SKM-1 (cell line): ENCODE data around the gene CACNA2D1.
"Not testable (repeated sequence)": the region's sequence is repeated elsewhere in the genome, so short reads cannot be mapped to it uniquely, and the experiment has no call there.

Experiments used
- DNase-seq: peaks from one replicate; lab custom pipeline; 2025; ENCODE audit not compliant: unreplicated experiment; lab: John Stamatoyannopoulos, UW

The CACNA2D1 gene

DNA sequence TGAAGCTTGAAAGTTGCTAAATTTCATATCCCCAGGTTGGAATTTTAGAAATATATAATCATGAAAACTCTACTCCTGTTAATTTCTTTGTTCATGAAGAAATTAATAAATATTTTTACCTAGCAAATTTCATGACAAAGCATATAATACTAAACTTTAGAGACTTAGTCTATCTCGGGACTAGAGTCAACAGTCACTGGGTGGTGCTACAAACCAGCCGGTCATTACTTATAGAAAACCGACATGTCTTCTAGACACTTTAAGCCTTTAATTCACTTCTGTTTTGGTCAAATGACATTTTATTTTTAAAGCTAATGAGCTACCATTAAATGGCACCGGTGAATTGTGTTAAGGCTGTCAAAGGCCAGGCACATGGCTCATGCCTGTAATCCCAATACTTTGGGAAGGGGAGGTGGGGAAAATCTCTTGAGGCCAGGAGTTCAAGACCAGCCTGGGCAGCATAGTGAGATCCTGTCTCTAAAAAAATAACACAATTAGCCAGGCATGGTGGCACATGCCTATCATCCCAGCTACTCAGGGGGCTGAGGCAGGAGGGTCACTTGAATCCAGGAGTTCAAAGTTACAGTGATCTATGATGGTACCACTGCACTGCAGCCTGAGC lies 270.1 kb downstream of the CACNA2D1 start:
- DNase-seq: no peak

DNA sequence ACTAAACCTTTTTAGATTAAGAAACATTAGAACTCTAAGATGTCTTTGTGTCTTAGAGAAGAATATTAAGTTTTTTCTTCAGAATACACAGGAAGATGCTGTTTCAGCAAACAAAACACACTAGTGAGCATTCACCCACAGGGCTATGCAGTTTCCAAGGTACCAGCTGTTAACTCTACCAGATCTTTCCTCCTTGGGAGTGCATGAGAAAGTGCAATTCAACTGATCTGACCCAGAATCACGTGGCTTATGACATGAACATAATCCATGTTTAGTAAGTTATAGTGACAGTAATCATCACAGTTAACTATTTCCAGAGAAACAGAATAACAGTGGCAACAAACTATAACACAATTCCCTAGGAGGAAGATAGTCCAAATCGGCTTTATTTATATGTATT lies 270.7 kb downstream of the CACNA2D1 start:
- DNase-seq: no peak

DNA sequence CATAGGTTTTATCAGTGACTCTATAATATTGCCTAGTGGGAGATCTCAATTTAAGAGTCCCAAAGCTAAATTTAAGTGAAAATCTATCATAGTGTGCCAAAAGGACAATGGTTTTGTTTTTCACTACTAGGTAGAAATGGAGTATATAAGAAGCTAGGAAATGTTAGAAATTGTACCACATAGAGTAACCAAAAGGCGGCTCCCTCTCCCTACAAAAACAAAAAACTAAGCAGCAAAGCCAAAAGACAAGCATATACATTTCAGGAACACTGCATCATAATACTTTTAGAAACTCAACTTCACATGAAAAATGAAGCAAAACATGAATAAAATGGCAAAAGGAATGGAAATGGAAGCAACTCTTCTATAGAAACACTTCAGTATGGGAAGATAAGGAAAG lies 271.6 kb downstream of the CACNA2D1 start:
- DNase-seq: no peak

DNA sequence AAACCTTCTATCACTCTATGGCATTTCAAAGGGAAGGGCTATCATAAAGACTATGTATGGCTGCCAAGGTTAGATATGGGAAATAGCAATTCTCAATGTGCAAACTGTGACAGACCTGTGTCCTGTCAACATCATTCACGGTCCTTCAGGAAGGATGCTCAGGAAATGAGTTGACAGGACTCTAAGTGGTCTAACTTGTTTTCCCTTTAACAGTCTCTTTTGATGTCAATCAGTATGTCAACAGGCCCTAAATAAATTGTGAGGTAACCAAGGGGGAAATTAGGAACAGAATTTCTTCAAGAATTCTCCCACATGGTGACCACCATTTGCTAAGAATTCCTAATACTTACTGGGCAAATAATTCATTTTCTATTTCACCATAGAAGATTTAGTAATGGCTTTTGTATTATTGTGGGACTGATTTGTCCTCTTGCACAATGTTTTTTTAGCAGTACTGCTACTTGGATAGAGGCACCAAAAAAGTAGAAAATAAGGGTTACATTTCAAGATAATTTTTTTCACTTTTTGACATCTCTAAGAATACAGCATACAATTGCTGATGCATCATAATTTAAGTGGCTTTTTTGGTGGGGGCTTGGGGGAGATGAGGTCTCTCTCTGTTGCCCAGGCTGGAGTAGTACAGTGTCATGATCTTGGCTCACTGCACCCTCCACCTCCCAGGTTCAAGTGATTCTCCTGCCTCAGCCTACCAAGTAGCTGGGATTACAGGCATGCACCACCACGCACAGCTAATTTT lies 275.8 kb downstream of the CACNA2D1 start:
- DNase-seq: no peak

DNA sequence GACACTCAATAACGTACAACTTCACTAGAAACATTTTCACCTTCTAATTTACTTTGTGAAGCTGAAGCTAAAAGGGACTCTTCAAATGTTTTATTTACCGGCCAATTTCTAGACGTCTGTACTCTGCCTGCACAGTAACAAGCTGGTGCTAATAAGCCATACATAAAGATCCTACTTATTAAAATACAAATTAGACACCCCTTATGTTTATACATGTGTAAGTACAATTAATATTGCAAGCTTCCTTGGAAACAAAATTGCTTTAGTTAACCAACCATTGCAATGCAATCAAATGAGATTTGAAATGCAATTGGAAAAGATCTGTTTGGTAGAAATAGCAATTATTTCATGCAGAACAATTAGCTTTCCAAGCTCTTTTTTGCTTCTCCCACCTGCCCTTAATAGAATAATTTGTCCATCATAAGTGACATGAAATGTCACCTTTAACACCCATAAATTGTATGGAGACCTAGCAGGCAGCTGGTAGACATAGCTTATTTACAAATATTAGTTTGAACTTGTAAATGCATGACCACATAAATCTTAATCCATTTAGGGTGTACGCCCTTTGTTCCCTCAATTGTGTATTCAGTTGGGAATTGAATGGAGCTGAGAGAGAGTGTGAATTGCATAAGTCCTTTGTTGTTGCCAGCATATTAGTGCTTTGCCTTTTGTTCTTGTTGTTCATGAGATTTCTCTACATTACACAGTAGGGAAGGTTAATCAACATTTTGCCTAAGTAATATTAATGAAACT lies 277.1 kb downstream of the CACNA2D1 start:
- DNase-seq: no peak

DNA sequence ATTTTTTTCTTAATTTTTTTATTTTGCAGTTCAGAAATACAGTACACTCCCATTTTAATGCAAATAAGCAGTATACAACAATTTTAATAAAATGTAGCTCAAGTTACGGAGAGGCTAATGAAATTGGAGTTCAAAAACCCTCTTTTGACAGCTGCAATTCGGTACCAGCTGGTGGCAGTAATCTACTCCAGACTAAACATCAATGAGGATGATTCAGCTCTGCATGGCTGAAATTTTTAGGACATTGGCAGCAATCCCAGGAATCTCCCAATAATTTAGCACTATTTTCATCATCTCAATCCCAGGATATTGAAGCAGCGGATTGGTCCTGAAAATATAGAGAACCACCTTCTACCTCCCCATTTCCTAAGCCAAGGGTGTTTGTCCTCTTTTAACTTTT lies 278.8 kb downstream of the CACNA2D1 start:
- no peak for DNase-seq

DNA sequence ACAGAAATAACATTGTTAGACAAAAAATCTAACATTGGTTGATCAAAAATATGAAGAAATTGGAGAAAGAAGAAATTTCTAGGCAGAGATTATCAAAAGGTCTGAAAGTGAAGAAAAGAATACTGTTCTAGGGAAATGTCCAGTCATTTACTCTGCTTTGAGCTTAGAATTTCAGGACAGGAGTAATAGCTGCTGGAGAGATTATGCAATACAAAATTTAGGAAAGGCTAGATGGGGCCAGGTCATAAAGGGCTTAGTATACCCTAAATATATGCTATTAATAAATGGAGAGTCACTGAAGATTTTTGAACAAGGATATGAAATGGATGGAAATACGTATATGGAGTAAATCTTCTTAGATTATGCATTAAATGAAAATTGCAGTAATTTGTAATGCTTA lies 279.2 kb downstream of the CACNA2D1 start:
- DNase-seq: no peak

DNA sequence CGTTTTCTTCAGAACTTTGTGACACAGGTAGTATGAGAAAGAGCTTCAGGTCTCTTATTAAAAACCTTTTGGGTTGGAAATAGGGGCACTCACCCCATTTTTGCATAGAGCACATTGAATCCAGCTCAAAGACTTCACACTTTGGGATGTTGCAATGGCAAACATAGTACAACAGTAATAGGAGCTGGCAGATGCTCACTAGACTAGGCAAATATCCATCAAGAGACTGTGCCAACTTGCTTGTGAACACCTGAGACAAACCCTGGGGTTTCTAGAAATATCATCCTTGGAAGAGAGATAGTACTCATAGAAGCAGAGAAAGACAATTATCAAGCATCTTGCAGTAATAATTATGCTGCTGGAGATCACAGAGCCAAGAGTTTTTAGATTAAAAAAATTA lies 280.0 kb downstream of the CACNA2D1 start:
- DNase-seq: no peak

DNA sequence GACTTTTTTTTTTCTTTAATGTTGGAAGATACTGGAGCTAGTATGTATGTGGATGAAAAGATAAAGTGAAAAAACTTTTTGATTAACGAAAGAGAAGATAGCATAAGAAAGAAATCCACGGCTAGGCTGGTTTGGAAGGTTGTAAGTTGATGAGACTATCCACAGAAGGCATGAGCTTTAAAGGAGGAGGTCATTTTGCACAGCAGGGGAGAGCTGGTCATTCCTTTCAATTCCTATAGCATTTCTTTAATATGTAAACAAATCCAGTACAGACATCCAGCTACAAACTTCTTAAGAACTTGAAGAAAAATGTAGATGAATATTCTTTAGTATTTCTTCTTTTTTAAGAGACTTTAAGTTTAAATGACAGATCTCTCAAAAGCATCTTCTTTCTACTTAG lies 281.3 kb downstream of the CACNA2D1 start:
- no peak for DNase-seq

DNA sequence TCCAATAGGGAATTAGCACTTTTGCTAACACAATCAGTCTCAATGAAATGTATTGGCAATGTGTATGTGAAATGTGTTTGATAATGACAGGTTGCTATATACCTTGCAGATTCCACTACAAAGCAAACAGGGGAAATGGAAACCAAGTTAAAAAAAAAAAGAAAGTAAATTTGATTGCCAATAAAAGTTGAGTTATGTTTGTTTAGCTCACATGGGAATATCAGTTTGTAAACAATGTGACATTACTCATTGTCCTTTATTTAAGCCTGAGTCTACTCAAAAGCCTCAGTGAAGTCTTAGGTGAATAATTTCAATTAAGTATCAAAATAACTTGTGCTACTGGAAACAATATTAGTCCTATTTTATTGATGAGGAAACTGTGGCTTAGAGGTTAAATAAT lies 285.2 kb downstream of the CACNA2D1 start:
- DNase-seq: no peak

DNA sequence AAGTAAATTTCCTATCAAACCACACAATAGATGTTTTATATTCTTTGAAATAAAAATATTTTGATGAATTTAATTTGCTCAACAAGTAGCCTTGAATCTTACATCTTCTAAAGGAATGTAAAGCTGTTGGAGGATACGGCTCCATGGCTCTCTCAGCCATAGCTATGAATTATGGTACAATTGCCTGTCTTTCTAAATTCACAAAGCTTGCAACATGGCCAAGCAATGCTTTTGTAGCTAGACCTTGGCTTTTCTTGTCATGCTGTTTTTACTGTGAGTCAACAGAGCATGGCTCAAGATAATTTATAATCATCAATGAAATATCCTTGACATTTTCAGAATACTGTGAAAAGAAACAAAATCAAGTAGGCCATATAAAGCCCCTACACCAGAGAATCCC lies 286.7 kb downstream of the CACNA2D1 start:
- DNase-seq: no peak

DNA sequence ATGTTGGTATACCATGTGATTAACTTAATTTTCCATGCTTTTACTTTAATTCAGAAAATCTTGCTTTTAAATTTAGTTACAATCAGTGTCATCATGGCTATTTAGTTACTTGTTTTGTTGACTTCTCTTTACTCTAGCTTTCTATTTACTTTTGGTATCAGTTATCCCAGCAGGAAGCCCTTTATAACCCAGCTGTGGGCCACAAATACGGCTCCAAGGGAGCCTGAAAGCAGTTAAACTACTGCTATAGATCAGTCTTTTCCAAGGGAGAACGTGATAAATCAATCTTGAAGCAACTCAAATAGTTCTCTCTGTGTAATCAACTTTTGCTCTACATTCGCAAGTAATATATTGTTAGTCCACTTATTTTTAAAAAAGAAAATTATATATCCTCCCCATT lies 287.4 kb downstream of the CACNA2D1 start:
- DNase-seq: no peak

DNA sequence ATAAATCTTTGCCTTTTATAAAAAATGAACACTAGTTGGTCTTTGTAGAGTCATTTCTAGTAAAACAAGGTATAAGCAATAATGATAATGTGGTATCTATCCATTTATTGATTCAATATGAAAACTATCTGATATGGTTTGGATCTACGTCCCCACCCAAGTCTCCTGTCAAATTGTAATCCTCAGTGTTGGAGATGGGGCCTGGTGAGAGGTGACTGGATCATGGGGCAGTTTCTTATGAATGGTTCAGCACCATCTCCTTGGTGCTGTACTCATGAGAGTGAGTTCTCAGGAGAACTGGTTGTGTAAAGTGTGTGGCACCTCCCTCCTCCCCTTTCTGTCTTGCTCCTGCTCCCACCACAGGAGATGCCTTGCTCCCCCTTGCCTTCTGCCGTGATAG lies 288.8 kb downstream of the CACNA2D1 start:
- DNase-seq: no peak

DNA sequence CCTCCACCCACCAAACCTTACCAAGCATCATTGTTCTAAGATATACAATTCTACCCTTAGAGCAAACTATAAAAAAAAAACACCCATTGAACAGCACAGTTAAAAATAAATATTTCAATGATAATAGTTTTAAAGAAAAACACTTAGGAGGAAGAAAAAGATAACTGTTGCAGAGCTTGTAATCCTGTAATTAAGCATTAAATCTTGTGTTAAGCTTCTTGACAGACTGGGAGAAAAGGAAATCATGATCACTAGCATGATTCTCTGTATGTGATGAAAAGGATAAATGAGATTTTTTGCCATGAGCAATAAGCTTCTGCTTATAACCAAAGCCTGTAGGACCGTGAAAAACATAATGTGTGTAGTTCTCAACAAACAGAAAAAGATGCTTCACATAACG lies 289.8 kb downstream of the CACNA2D1 start:
- DNase-seq: no peak

DNA sequence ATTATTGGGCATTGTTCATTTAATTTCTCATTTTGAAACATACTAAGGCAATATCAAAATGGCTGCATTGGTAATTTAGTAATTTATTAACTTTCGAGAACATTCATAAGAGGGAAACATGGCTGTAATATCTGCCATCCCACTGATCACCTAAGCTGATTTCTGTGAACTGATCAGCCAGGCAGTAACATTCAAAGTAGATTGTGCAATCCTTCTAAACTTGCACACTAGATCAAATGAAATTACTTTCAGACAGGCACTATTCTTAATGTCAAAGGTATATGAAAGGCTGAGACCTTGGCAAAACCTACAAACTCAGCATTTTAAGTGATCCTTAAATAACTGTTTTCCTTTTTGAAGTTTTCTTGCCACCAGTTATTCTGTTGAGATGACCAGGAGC lies 290.7 kb downstream of the CACNA2D1 start:
- no peak for DNase-seq

DNA sequence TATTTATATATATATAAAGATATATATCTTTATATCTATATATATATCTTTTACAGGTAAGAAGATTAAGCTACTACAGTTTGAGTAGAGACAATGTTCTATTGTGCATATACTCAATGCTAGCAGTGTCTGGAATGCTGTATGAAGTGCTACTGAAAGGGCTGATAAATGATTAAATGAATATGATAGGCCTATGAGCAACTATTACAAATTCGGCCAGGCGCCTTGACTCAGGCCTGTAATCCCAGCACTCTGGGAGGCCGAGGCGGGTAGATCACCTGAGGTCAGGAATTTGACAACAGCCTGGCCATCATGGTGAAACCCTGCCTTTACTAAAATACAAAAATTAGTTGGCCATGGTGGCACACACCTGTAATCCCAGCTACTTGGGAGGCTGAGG lies 297.1 kb downstream of the CACNA2D1 start:
- DNase-seq: no peak

DNA sequence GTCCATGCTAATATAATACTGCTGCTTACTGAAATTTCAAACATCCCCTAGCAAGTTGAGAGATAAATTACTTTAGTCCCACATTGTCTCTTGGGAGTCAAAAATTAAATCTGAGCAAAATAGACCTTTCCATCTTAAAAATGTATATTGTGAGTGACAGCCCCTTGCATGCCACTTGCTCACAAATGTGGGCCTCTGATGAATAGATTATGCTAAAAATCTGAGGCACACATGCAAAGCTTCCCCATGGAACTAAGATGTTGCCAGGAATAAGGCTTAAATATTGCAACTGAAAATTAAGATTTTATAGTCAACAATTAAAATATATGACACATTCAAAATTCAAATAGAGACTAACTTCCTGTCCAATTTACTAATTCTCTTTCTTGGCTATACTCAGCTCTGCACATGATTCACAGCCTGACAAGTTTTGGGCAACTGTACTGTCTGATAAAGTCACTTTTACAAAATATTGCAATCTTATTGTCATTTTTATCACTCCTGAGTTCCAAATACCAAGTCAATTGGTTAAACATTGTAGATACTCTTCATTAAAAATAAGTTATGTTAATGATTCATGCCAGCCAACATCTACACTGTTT lies 301.2 kb downstream of the CACNA2D1 start:
- DNase-seq: no peak

DNA sequence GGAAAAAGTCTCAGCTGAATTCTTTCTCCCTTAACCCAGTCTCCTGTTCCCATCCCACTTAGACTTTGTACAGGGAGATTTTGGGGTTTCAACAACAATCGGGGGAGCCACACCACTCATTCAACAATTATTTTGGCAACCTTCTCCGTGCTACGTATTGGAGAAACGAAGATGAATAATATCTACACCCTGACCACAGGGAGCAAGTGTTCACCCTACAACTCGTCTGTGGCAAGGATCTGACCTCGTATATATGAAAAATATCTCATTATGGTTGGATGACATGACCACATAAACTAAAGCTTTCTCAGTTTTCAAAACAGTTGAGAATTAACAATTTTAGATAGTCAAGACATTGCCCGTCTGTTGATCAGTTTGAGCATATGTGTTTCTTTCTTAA lies 302.1 kb downstream of the CACNA2D1 start:
- no peak for DNase-seq

DNA sequence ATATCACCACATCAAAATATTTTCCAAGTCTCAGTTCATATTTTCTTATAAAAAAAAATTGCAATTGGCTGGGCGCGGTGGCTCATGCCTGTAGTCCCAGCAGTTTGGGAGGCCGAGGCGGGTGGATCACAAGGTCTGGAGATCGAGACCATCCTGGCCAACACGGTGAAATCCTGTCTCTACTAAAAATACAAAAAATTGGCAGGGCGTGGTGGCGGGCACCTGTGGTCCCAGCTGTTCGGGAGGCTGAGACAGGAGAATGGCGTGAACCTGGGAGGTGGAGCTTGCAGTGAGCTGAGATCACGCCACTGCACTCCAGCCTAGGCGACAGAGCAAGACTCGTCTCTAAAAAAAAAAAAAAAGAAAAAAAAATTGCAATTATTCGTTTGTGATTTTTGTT lies 303.0 kb downstream of the CACNA2D1 start:
- DNase-seq: not testable (repeated sequence)

DNA sequence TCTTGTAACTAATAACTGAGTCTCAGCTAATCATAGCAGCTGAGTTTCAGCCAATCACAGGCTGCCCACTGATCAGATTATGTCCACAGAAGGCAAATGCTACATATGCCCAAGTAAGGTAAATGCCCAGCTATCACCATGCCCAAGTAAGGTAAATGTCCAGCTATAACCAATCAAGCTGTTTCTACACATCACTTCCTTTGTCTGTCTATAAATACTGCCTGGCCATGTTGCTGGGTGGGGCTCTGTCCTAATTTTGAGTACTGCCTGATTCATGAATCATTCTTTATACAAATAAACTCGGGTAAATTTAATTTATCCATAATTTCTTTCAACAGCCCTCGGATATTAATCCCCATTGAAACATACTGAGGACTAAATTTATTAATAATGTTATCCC lies 312.4 kb downstream of the CACNA2D1 start:
- no peak for DNase-seq

DNA sequence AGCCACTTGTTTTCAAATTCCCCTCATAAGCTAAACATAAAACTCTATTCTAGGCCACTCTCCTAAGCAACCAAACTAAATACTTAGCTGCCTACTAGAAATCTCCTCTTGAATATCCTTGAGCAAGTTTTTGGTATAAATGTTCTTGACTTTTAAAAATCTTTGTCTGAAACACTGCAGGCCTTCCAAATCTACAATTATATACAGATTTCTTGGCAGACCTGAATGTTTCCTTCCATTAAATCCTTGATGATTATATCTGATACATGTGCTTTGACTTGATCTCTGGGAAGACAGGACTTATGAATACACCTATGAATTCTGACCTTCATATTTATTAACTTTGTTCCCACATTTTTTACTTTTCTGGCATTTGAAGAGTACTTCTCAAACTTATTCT lies 314.5 kb downstream of the CACNA2D1 start:
- no peak for DNase-seq

DNA sequence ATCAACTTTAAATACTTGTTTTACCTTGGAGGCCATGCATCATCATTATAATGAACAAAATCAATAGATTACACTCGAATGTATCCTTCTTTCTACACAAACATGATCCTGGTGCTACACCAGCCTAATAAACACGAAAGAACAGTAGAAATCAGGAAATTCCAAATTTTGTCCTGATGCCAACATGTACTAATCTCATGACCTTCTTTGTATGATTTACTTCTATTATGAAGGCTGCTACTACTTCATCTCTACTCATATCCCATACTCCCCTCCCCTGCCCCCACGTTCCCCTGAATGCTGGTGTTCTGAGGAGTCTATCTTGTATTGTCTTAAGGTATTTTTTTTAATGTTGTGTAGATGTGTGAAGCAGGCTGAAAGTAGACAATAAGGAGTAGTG lies 315.0 kb downstream of the CACNA2D1 start:
- DNase-seq: no peak
